ENCODE results near the gene SYT2. TPM values are rescaled to one million over a fixed set of nuclear protein-coding genes. Genes with fewer than 3 reads are reported as not detected.

Gene SYT2
- polyA plus RNA-seq, 1 of the 3 experiments (the other 2 are of a cell fraction) = 0.03 TPM

GRCh38 chr1:202685641-202686040 is 24.6 kb downstream of the SYT2 start (continued):
- no peak for TF ChIP-seq ZBTB33 (IDR thresholded peaks at IDR 0.05; ENCODE audit: borderline replicate concordance, low read depth)
- no peak for TF ChIP-seq CHD2 (IDR thresholded peaks at IDR 0.05; ENCODE audit: low read length, partially characterized antibody)

- DNase-seq = no peak
- CTCF ChIA-PET = no interaction called here
Measured at GRCh38 chr1:202684716-202685115, 25.5 kb downstream of the SYT2 start.

More at GRCh38 chr1:202684716-202685115, 25.5 kb downstream of the SYT2 start:
- no peaks in the 10 kb centered on the region for H3K79me2 ChIP-seq (ENCODE audit: insufficient read depth)
- no peaks in the 10 kb centered on the region for H3K36me3 ChIP-seq (replicated peaks in 1 of 2; ENCODE audit: control insufficient read depth in 1 of 2, insufficient read depth in 2 of 2, low read length in 1 of 2)
- POLR2A ChIA-PET = no interaction called here
- no peaks in the 10 kb centered on the region for H3K9me3 ChIP-seq
- H3K27ac ChIP-seq (ENCODE audit: low read depth in 2 of 2, low read length in 1 of 2) = no peak overlapping the region
- peaks cover 40% of the 10 kb centered on the region for H3K27me3 ChIP-seq (ENCODE audit: insufficient read depth)
- H3K4me1 ChIP-seq (ENCODE audit: control insufficient read depth in 1 of 2, insufficient read depth in 2 of 2, low read depth in 1 of 2, low read length in 1 of 2) = peaks cover 0 to 4% of the 10 kb centered on the region in 2 experiments; a peak in 1 of 4 replicates
- WGBS (ENCODE audit: low lambda C conversion rate) = 26% methylated on average over 2 of the region's 2 CpGs
- no peak for TF ChIP-seq EP300 (IDR thresholded peaks at IDR 0.05; ENCODE audit: borderline replicate concordance in 1 of 2, low read depth in 1 of 2, low read length in 1 of 2)
- no peak for TF ChIP-seq FOSL2 (IDR thresholded peaks at IDR 0.05; ENCODE audit: borderline replicate concordance, low read depth)
- no peak for TF ChIP-seq PBX3 (IDR thresholded peaks at IDR 0.05)
- no peak for TF ChIP-seq EZH2phosphoT487 (IDR thresholded peaks at IDR 0.05; ENCODE audit: borderline replicate concordance, low read depth)
- TF ChIP-seq RAD21 (IDR thresholded peaks at IDR 0.05; ENCODE audit: low read length) = no peak
- TF ChIP-seq MXI1 (IDR thresholded peaks at IDR 0.05; ENCODE audit: low read depth, low read length) = no peak
- no peak for TF ChIP-seq MAX (IDR thresholded peaks at IDR 0.05; ENCODE audit: low read depth)
- TF ChIP-seq RFX5 (IDR thresholded peaks at IDR 0.05; ENCODE audit: low read length) = no peak
- TF ChIP-seq USF1 (IDR thresholded peaks at IDR 0.05; ENCODE audit: borderline replicate concordance, low read depth) = no peak
- TF ChIP-seq YY1 (IDR thresholded peaks at IDR 0.05; ENCODE audit: low read depth) = no peak
- TF ChIP-seq GATA2 (CRISPR knock-in tag; IDR thresholded peaks at IDR 0.05) = no peak
- TF ChIP-seq TEAD4 (IDR thresholded peaks at IDR 0.05; ENCODE audit: borderline replicate concordance, insufficient read depth) = no peak
- no peak for TF ChIP-seq ELF1 (IDR thresholded peaks at IDR 0.05)
- no peak for TF ChIP-seq POLR2AphosphoS5 (IDR thresholded peaks at IDR 0.05; ENCODE audit: low read depth, low read length)
- TF ChIP-seq TCF12 (IDR thresholded peaks at IDR 0.05) = no peak
- no peak overlapping the region for H3K9ac ChIP-seq
- no peak overlapping the region for H3K4me2 ChIP-seq
- H4K20me1 ChIP-seq (ENCODE audit: insufficient read depth) = no peaks in the 10 kb centered on the region
- H2AFZ ChIP-seq (ENCODE audit: low read depth) = no peak overlapping the region
- no peaks in the 10 kb centered on the region for H3F3A ChIP-seq (replicated peaks; ENCODE audit: insufficient read depth)
- H3K4me3 ChIP-seq (ENCODE audit: low read depth in 2 of 2, low read length in 1 of 2) = no peak overlapping the region
- H3K9me2 ChIP-seq = no peaks in the 10 kb centered on the region

Data from SK-N-SH (cell line).